ENCODE measurements around the gene KCNMA1. TPM values are rescaled to one million over a fixed set of nuclear protein-coding genes. Genes with fewer than 3 reads are reported as not detected.
A peak's percentile ranks its signal among the peaks of the same experiment; 100 is the strongest.

Gene KCNMA1
- total RNA-seq, 1 donor from 2014 or later: 94.3 TPM

- H3K4me1 ChIP-seq: peaks cover 23% of the 10 kb centered on the region
- intact Hi-C loops (cut with DNase I): no loop called here
- H3K27ac ChIP-seq: no peak overlapping the region
- H3K27me3 ChIP-seq: no peaks in the 10 kb centered on the region
- no peaks in the 10 kb centered on the region for H3K9me3 ChIP-seq
- DNase-seq (ENCODE audit: extremely low spot score in 2 of 2): no peak
- no peak for TF ChIP-seq POLR2AphosphoS5 (IDR thresholded peaks at IDR 0.05; ENCODE audit: insufficient read depth in 1 of 2, low read depth in 1 of 2)
- TF ChIP-seq POLR2A (IDR thresholded peaks at IDR 0.05): no peak
- TF ChIP-seq CTCF (IDR thresholded peaks at IDR 0.05): no peak
- no peak overlapping the region for H3K4me3 ChIP-seq
- H3K36me3 ChIP-seq: no peaks in the 10 kb centered on the region
Observed at GRCh38 chr10:77588886-77589285, 48.7 kb downstream of the KCNMA1 start.

DNA sequence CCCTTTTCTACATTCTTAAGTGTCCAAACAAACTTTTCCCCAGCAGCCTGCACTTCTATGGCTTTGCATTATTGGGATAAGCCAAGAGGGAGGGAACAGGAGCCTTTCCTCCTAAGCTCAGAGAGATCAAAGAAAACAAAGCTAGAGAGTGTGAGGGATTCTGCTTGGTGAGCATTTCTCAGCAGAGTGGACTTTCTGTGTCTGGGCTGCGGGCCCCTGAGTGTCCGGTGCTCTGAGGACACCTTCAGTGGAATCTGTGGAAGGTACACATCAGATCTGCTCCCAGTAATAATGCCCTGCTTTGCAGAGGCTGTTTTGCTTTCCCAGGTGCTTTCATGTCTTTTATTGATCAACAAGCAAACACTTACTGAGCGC is 50.2 kb downstream of the KCNMA1 start:
- TF ChIP-seq POLR2A (IDR thresholded peaks at IDR 0.05) (no peak), POLR2AphosphoS5 (IDR thresholded peaks at IDR 0.05; ENCODE audit: insufficient read depth in 1 of 2, low read depth in 1 of 2) (no peak), CTCF (IDR thresholded peaks at IDR 0.05) (no peak)
- Histone ChIP-seq H3K4me3 (no peak overlapping the region), H3K27me3 (no peaks in the 10 kb centered on the region), H3K9me3 (no peaks in the 10 kb centered on the region), H3K27ac (peak overlapping the region; percentile 62), H3K4me1 (peaks cover 20% of the 10 kb centered on the region), H3K36me3 (no peaks in the 10 kb centered on the region)
- intact Hi-C loops (cut with DNase I): no loop called here
- DNase-seq (ENCODE audit: extremely low spot score in 2 of 2): no peak

DNA sequence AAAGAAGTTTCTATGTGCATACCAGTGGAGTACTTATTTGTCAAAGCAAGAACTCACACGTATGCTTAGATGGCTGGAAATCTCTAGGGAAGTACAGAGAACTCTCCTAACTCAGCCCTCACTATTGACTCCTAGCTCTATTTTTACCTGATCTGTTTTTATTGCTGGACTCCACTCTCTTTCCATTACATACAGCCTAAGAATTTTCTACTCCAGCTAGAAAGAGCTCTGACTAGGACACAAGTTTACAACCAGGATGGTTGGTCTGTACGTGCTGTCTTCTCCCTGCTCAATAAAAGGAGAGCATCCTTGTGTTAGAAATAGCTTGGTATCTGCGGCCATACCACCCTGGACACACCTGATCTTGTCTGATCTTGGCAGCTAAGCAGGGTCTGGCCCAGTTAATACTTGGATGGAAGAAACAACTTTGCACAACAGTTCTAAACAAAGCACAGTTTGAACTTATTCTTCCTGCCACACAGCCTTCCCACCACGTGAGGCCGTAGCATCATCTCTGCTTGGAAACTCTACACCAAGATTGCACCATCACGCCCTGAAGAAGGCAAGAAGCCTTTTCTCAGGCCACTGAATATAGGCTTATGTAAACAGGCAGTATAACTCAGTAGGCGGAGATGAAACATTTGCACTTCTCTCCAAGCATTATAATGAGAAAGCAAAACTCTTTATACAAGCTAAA is 50.7 kb downstream of the KCNMA1 start:
- intact Hi-C loops (cut with DNase I): no loop called here
- no peak for DNase-seq (ENCODE audit: extremely low spot score in 2 of 2)
- H3K4me1 ChIP-seq: peaks cover 17% of the 10 kb centered on the region
- H3K9me3 ChIP-seq: no peaks in the 10 kb centered on the region
- no peak overlapping the region for H3K4me3 ChIP-seq
- no peaks in the 10 kb centered on the region for H3K27me3 ChIP-seq
- no peaks in the 10 kb centered on the region for H3K36me3 ChIP-seq
- peak overlapping the region; percentile 62 for H3K27ac ChIP-seq
- peak; percentile 23 to 77 for TF ChIP-seq POLR2AphosphoS5 (IDR thresholded peaks at IDR 0.05; ENCODE audit: insufficient read depth in 1 of 2, low read depth in 1 of 2)
- TF ChIP-seq CTCF (IDR thresholded peaks at IDR 0.05): no peak
- no peak for TF ChIP-seq POLR2A (IDR thresholded peaks at IDR 0.05)

- no peaks in the 10 kb centered on the region for H3K27me3 ChIP-seq
- H3K27ac ChIP-seq: no peak overlapping the region
- intact Hi-C loops (cut with DNase I): no loop called here
- H3K4me1 ChIP-seq: peaks cover 17% of the 10 kb centered on the region
- DNase-seq (ENCODE audit: extremely low spot score in 2 of 2): no peak
- no peaks in the 10 kb centered on the region for H3K36me3 ChIP-seq
- TF ChIP-seq POLR2AphosphoS5 (IDR thresholded peaks at IDR 0.05; ENCODE audit: insufficient read depth in 1 of 2, low read depth in 1 of 2) (no peak), POLR2A (IDR thresholded peaks at IDR 0.05) (no peak), CTCF (IDR thresholded peaks at IDR 0.05) (no peak)
- H3K4me3 ChIP-seq: no peak overlapping the region
- no peaks in the 10 kb centered on the region for H3K9me3 ChIP-seq
Observed at GRCh38 chr10:77584938-77585337, 52.7 kb downstream of the KCNMA1 start.

DNA sequence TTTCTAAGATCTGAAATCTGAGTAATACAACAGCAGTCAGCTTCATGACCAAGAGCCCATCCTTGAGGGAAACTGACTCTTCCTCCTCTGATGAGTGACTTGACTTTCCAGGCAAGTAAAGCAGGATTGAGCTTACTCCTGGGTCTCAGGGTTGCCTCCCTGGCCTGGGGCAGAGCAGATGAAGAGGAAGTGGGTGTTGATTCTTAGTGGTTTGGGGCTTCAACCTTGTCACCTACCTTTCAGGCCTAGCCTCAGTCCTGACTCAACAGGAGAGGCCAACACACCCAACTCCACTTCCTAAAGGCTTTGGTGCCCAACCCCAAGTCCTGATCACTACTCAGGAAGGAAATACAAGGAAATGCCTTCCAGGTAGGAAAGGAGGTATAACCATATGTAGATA is 54.1 kb downstream of the KCNMA1 start:
- Histone ChIP-seq H3K9me3 (no peaks in the 10 kb centered on the region), H3K36me3 (no peaks in the 10 kb centered on the region), H3K4me3 (no peak overlapping the region), H3K4me1 (peaks cover 17% of the 10 kb centered on the region), H3K27me3 (no peaks in the 10 kb centered on the region), H3K27ac (no peak overlapping the region)
- TF ChIP-seq POLR2AphosphoS5 (IDR thresholded peaks at IDR 0.05; ENCODE audit: insufficient read depth in 1 of 2, low read depth in 1 of 2): no peak
- no peak for TF ChIP-seq POLR2A (IDR thresholded peaks at IDR 0.05)
- TF ChIP-seq CTCF (IDR thresholded peaks at IDR 0.05): no peak
- intact Hi-C loops (cut with DNase I): no loop called here
- no peak for DNase-seq (ENCODE audit: extremely low spot score in 2 of 2)

Data from vagina (tissue), 2 donors.